ENCODE results near the gene KRT36.

- TF ChIP-seq, protein P1, sequence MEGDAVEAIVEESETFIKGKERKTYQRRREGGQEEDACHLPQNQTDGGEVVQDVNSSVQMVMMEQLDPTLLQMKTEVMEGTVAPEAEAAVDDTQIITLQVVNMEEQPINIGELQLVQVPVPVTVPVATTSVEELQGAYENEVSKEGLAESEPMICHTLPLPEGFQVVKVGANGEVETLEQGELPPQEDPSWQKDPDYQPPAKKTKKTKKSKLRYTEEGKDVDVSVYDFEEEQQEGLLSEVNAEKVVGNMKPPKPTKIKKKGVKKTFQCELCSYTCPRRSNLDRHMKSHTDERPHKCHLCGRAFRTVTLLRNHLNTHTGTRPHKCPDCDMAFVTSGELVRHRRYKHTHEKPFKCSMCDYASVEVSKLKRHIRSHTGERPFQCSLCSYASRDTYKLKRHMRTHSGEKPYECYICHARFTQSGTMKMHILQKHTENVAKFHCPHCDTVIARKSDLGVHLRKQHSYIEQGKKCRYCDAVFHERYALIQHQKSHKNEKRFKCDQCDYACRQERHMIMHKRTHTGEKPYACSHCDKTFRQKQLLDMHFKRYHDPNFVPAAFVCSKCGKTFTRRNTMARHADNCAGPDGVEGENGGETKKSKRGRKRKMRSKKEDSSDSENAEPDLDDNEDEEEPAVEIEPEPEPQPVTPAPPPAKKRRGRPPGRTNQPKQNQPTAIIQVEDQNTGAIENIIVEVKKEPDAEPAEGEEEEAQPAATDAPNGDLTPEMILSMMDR (conservative IDR thresholded peaks at IDR 0.05): no peak
- no peak for TF ChIP-seq ZFX (IDR thresholded peaks at IDR 0.05)
Measured at GRCh38 chr17:41463746-41464145, 26.0 kb downstream of the KRT36 start.
